Dendritic cell treated with granulocyte-macrophage colony-stimulating factor and Interleukin-4, amounts not matched to agents 40 ng/mL and 50 ng/mL, for 4 days (primary cell): ENCODE measurements around the gene SPATA24.
A peak's percentile ranks its signal among the peaks of the same experiment; 100 is the strongest.

Experiments
- H3K27ac Mint-ChIP-seq: one replicate; pipeline ENCODE4 v1.8.0; 2022; ENCODE audit warnings: mild to moderate bottlenecking, mixed read lengths
- H3K27me3 Mint-ChIP-seq: one replicate; pipeline ENCODE4 v1.8.0; 2022; ENCODE audit warnings: mild to moderate bottlenecking, mixed read lengths
- H3K36me3 Mint-ChIP-seq: one replicate; pipeline ENCODE4 v1.8.0; 2022; ENCODE audit warnings: low read depth, mixed read lengths
- H3K4me1 Mint-ChIP-seq: one replicate; pipeline ENCODE4 v1.8.0; 2022; ENCODE audit warnings: low read depth, mixed read lengths
- H3K4me3 Mint-ChIP-seq: one replicate; pipeline ENCODE4 v1.8.0; 2022; ENCODE audit warnings: mild to moderate bottlenecking, moderate library complexity, mixed read lengths
- H3K9me3 Mint-ChIP-seq: one replicate; pipeline ENCODE4 v1.8.0; 2022; ENCODE audit warnings: mixed read lengths
- intact Hi-C: fragments of 100-400 bp; cut with micrococcal nuclease; formaldehyde crosslinking; loops from one replicate; pipeline ENCODE4 v1.15.0; 2022

Gene SPATA24

GRCh38 chr5:139426203-139426885, 22.5 kb upstream of the SPATA24 start:
- peaks cover 6% of the 10 kb centered on the region for H3K4me1 Mint-ChIP-seq
- H3K36me3 Mint-ChIP-seq = peaks cover 7% of the 10 kb centered on the region
- H3K27ac Mint-ChIP-seq = no peak overlapping the region
- no peaks in the 10 kb centered on the region for H3K9me3 Mint-ChIP-seq
- no peaks in the 10 kb centered on the region for H3K27me3 Mint-ChIP-seq
- intact Hi-C loops = no loop called here
- H3K4me3 Mint-ChIP-seq = no peak overlapping the region

DNA sequence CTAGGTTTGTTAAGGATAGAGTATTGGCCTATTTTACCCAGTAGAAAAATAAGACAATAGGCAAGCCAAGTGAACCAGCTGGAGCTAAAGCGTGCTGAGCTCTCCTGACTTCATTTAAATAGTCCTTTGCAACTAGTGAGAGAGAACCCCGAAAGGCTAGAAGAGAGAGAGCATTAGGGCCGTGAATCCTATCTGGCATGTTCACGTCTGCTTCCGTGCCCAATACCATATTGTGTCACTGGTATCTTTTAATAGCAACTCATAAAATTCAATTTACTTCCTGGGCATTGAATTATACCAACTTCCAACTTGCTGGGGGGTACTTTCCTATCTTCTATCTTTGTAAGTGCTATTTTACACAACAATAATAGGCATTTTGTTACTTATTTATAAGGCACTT, 21.6 kb upstream of the SPATA24 start:
- Mint-ChIP-seq H3K27me3 (no peaks in the 10 kb centered on the region), H3K27ac (no peak overlapping the region), H3K4me3 (no peak overlapping the region), H3K9me3 (no peaks in the 10 kb centered on the region), H3K36me3 (peaks cover 7% of the 10 kb centered on the region), H3K4me1 (peaks cover 6% of the 10 kb centered on the region)
- intact Hi-C loops = no loop called here

GRCh38 chr5:139422307-139422893, 18.5 kb upstream of the SPATA24 start:
- H3K36me3 Mint-ChIP-seq = peaks cover 13% of the 10 kb centered on the region
- H3K4me1 Mint-ChIP-seq = peaks cover 6% of the 10 kb centered on the region
- H3K9me3 Mint-ChIP-seq = no peaks in the 10 kb centered on the region
- no peaks in the 10 kb centered on the region for H3K27me3 Mint-ChIP-seq
- intact Hi-C loops = loop anchor here (1.0 kb wide), 1 partner anchor 91 kb away; no protein-coding TSS in a partner anchor
- H3K4me3 Mint-ChIP-seq = no peak overlapping the region
- no peak overlapping the region for H3K27ac Mint-ChIP-seq

- Mint-ChIP-seq H3K36me3 (peaks cover 6% of the 10 kb centered on the region), H3K4me3 (no peak overlapping the region), H3K4me1 (peaks cover 6% of the 10 kb centered on the region), H3K9me3 (no peaks in the 10 kb centered on the region), H3K27me3 (no peaks in the 10 kb centered on the region), H3K27ac (peak overlapping the region; percentile 2)
- intact Hi-C loops = no loop called here
These were observed 15.6 kb upstream of the SPATA24 start for GRCh38 chr5:139419226-139420192.

DNA sequence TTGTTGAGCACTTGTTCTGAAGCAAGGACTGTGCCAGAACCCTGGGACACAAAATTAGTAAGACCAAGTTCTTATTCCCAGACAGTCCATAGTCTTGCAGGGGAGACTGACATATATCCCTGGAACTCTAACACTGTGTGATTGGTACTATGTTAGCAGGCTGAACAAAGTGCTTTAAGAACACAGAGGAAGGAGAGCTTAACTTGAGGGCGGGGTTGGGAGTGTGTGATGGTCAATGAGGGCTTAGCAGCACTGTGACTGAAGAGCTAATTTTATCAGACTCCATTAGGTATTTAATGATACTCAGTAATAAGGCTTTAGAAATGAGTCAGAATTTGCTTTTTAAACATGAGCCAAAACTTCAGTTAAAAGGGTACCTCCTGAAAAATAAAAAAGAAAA, 14.9 kb upstream of the SPATA24 start:
- Mint-ChIP-seq H3K27ac (no peak overlapping the region), H3K27me3 (no peaks in the 10 kb centered on the region), H3K4me1 (peaks cover 1% of the 10 kb centered on the region), H3K36me3 (peaks cover 6% of the 10 kb centered on the region), H3K9me3 (no peaks in the 10 kb centered on the region), H3K4me3 (no peak overlapping the region)
- intact Hi-C loops = no loop called here

DNA sequence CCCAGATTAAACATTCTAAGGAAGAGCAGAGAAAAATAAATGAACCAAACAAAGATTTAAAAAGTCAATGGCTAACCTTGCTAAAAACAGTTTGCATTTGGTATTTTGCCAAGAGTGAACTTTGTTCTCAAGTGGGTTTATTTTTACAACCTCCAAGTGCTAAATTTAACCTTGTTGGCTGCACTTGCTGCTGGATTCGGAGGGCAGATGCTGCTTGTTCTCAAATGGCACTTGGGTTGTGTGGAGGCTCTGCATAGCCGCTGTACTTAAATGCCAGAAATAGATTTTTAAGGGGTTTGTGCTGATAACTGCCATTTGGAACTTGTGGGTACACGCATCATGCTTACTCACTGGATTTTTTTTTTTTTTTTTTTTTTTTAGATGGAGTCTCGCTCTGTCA, 13.3 kb upstream of the SPATA24 start:
- Mint-ChIP-seq H3K9me3 (no peaks in the 10 kb centered on the region), H3K4me3 (no peak overlapping the region), H3K36me3 (peaks cover 6% of the 10 kb centered on the region), H3K27ac (no peak overlapping the region), H3K27me3 (no peaks in the 10 kb centered on the region), H3K4me1 (no peaks in the 10 kb centered on the region)
- intact Hi-C loops = no loop called here

DNA sequence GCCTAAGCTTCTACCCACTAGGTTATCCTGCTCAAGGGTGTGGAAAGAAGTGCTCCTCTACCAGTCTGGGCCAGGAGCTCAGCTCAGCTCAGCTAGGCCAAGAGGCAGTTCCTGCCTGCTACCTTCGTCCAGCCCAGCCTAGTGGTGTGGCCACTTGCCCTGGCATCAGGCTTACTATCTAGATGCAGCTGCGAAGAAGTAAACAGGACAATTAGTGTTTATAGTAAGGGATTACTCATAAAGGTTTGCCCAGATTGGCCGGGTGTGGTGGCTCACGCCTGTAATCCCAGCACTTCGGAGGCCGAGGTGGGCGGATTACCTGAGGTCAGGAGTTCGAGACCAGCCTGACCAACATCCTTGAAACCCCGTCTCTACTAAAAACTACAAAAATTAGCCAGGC, 12.8 kb upstream of the SPATA24 start:
- no peaks in the 10 kb centered on the region for H3K9me3 Mint-ChIP-seq
- H3K27ac Mint-ChIP-seq = no peak overlapping the region
- H3K27me3 Mint-ChIP-seq = no peaks in the 10 kb centered on the region
- intact Hi-C loops = no loop called here
- H3K4me1 Mint-ChIP-seq = no peaks in the 10 kb centered on the region
- H3K4me3 Mint-ChIP-seq = no peak overlapping the region
- H3K36me3 Mint-ChIP-seq = peaks cover 6% of the 10 kb centered on the region

GRCh38 chr5:139415869-139416268, 12.0 kb upstream of the SPATA24 start:
- H3K4me3 Mint-ChIP-seq = no peak overlapping the region
- no peaks in the 10 kb centered on the region for H3K4me1 Mint-ChIP-seq
- no peaks in the 10 kb centered on the region for H3K27me3 Mint-ChIP-seq
- no peaks in the 10 kb centered on the region for H3K9me3 Mint-ChIP-seq
- no peak overlapping the region for H3K27ac Mint-ChIP-seq
- intact Hi-C loops = no loop called here
- H3K36me3 Mint-ChIP-seq = peaks cover 6% of the 10 kb centered on the region

DNA sequence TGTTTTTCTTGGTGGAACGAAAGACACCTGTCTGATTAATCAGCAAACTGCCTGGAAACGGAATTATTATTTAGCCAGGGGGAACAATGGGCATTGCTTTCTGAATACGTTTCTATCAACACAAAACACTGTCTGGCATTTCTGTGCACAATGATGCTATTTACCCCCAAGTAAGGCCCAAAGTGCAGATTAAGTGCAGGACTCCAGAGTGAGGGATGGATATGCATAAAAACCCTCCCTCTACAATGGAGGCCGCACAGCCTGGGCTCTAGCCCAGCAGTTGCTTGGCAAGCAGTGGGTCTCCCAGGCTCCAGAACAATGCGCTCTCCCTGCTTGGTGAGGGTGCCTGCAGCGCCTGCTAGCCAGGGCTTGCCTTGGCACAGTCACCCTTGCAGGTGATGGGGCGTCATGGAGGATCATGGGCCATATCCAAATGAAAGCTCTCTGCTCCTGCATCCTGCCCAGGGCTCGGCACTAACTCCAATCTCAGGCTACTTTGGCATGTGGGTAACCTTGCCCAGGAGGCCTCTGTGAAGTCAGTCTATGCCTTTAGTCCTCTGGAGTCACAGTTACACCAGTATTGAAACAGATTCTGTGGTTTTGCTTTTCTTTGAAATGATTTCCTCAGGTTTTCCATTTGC, 11.5 kb upstream of the SPATA24 start:
- Mint-ChIP-seq H3K27me3 (no peaks in the 10 kb centered on the region), H3K9me3 (no peaks in the 10 kb centered on the region), H3K4me3 (no peak overlapping the region), H3K36me3 (peaks cover 6% of the 10 kb centered on the region), H3K4me1 (no peaks in the 10 kb centered on the region), H3K27ac (no peak overlapping the region)
- intact Hi-C loops = no loop called here

DNA sequence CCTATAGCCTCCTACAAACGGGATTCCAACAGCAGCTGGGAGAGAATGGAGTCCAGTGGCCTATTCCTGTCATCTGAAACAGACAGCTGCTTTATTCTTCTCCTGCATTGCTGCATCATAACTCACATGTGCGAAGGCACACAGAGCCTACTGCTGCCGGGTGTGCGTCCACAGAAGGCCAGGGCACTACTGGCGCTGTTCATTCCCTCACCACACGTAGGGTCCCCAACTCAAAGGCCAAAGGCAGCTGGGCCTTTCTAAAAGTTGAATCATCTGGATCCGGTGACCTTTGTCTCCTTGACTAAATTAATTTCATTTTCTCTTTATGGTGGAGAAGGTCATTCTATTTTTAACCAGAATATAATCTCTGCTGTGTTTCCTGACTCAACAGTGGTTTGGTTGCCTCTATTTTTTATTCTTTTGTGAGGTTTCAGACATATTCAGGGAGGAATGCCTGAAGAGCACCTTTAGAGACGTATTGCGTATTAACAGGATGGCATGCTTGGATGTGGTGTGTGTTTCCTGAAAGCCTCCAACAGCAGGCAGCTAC, 10.8 kb upstream of the SPATA24 start:
- intact Hi-C loops = no loop called here
- H3K4me3 Mint-ChIP-seq = no peak overlapping the region
- H3K27ac Mint-ChIP-seq = no peak overlapping the region
- H3K4me1 Mint-ChIP-seq = no peaks in the 10 kb centered on the region
- H3K9me3 Mint-ChIP-seq = no peaks in the 10 kb centered on the region
- peaks cover 5% of the 10 kb centered on the region for H3K36me3 Mint-ChIP-seq
- no peaks in the 10 kb centered on the region for H3K27me3 Mint-ChIP-seq

DNA sequence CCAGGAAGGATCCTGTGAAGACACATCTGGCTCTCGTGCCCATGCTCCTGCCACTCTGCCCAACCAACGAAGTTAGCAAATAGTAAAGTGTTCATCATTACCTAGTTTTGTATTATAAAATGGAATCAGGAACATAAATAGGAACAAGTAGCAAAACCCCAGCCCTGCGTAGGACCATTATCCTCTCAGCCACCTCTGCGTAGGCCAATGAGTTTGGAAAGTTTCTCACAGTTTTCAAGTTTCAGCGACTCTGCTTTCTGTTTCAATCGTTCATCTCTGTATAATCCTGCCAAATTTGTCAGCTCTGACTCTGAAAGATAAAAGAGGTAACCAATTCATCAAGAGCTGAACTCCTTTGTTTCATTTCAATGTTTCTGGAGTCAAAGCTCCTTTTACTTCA, 10.1 kb upstream of the SPATA24 start:
- intact Hi-C loops = no loop called here
- H3K36me3 Mint-ChIP-seq = no peaks in the 10 kb centered on the region
- H3K27me3 Mint-ChIP-seq = no peaks in the 10 kb centered on the region
- no peaks in the 10 kb centered on the region for H3K9me3 Mint-ChIP-seq
- H3K27ac Mint-ChIP-seq = no peak overlapping the region
- H3K4me3 Mint-ChIP-seq = no peak overlapping the region
- H3K4me1 Mint-ChIP-seq = no peaks in the 10 kb centered on the region

GRCh38 chr5:139413153-139413552, 9.3 kb upstream of the SPATA24 start:
- intact Hi-C loops = no loop called here
- no peak overlapping the region for H3K4me3 Mint-ChIP-seq
- no peak overlapping the region for H3K27ac Mint-ChIP-seq
- no peaks in the 10 kb centered on the region for H3K27me3 Mint-ChIP-seq
- no peaks in the 10 kb centered on the region for H3K4me1 Mint-ChIP-seq
- H3K9me3 Mint-ChIP-seq = no peaks in the 10 kb centered on the region
- H3K36me3 Mint-ChIP-seq = no peaks in the 10 kb centered on the region

GRCh38 chr5:139410993-139411828, 7.3 kb upstream of the SPATA24 start:
- Mint-ChIP-seq H3K4me3 (no peak overlapping the region), H3K4me1 (peaks cover 10% of the 10 kb centered on the region), H3K9me3 (no peaks in the 10 kb centered on the region), H3K36me3 (no peaks in the 10 kb centered on the region), H3K27ac (no peak overlapping the region), H3K27me3 (no peaks in the 10 kb centered on the region)
- intact Hi-C loops = no loop called here
